Muscle of arm (tissue), 12 donors: ENCODE results near the gene SLC16A14. TPM values are rescaled to one million over a fixed set of nuclear protein-coding genes. Genes with fewer than 3 reads are reported as not detected.
A peak's percentile ranks its signal among the peaks of the same experiment; 100 is the strongest.

ENCODE experiments used
- DNase-seq: peaks from one replicate; pipeline ENCODE4 v3.0.0-alpha.2; 2013
- polyA plus RNA-seq, 12 donors: library from polyadenylated mRNA; unstranded; fragments of 120-200 nt; gene quantifications; one replicate each; pipeline ENCODE4 v1.2.1, GENCODE V29; 2013; ENCODE audit not compliant: insufficient read length in 12 of 12

The SLC16A14 gene
- polyA plus RNA-seq, 12 donors: 2.5 to 9.3 (median 3.7) TPM; not detected in 2

DNA sequence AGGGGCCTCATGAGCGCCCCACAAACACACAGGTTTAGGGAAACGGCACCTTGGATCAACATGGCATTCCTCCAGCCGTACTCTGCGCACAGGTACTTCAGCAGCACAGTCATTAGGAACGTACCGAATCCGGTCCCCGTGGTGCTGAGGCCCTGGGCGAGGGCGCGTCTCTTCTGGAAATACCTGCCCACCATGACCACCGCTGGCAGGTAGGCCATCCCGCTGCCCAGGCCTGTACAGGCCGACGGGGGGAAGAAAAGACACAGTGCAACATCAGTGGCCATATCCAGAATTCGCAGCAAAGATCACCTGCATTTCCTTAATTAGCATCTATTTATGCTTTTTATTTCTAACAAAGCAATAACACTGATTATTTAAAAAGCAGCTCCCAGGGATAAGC, 22.2 kb downstream of the SLC16A14 start:
- no peak for DNase-seq

DNA sequence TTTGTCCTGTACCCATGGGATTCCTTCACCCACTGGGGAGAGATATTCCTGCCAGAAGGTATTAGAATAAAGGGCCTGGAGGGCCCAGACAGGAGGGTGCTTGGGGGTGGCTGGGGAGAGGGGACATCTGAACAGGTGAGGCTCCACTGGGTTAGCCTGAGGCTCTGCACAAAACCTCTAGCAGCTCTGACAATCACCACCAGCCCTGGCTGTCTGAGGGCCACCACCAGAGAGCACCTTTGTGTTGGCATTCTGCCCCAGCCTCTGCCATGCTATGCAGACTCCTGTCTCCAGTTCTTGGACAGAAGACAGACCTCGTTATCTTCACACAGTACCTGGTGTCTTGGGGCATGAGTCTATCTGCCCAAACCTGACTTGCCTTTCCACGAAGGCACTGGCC, 25.3 kb downstream of the SLC16A14 start:
- DNase-seq: no peak

DNA sequence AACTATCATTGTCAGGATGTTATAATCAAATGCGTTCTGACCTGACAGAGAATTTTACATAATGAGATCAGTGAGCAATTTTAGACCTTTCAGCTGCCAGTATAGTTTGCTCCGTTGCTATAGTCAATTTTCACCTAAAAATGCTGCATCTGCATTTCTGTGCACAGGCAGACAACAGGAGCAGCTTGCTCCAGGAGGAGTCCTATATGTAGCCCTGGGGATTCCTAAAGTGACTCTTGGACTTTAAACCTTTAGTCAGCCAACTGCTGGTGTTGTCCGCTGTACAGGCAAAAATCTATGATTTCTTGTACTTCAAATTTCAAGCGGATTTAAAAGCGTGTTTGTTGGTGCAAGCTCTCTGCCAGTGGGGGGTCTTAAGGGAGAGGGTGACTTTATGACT, 25.7 kb downstream of the SLC16A14 start:
- DNase-seq: no peak

DNA sequence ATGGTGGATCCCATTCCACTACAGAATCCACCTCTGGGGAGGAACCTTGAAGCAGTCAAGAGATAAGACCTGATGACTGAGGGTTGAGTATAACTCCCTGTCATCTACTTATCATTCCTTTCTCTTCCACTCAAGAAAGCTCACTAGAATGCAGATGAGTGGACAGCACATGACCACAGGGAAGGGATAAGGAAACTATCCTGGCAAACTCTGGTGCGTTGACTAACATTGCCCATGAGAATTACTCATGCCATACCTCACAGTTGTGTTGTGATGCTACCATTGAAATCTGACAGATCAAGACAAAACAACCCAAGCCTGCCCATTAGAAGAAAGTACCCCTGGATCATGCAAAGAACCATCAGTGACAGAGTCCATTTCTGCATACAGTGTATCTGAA, 26.5 kb downstream of the SLC16A14 start:
- DNase-seq: no peak

DNA sequence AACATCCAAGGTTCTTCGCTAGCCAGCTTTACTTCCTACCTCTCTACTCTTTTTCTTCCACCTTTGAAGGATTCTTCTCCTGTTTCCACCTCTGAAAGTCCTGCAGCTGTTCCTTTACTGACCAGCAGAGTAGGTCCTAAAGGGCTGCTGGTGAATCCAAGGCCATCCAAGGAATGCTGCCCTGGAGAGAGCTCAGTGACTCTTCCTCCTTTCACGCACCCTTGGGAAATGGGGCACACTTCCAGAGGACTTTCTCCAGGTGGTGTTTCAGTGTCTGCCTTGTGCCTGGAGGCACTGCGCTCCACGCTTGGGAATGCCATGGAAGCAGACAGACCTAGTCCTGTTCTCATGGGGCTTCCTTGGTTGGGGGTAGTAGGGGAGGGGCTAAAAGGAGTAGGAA, 45.4 kb downstream of the SLC16A14 start:
- DNase-seq: no peak

DNA sequence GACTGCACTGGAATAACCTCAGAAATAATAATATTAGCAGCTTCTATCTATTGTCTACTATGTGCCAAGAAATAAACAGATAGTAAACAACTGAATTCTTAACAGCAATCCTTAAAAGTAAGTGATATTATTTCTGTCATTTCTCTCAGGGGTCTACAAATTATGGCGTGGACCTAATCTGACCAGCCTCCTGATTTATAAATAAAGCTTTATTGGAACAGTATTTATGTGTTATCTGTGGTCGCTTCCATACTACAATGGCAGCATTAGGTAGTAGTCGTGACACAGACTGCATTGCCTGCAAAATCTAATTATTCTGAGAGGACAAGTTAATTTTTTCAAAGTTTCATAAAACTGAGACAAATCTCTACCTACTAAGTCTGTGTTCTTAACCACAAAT, 49.0 kb downstream of the SLC16A14 start:
- no peak for DNase-seq

DNA sequence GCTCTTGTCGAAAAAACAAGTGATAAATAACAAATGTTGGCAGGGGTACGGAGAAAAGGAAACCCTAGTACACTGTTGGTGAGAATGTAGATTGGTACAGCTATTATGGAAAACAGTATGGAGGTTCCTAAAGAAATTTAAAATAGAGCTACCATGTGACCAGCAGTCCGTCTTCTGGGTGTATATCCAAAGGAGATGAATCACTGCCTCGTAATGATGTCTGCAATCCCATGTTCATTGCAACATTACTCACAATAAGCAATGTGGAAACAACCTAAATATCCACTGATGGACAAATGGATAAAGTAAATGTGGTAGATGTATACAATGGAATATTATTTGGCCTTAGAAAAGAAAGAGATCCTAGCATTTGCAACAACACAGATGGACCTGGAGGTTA, 50.6 kb downstream of the SLC16A14 start:
- DNase-seq: no peak

DNA sequence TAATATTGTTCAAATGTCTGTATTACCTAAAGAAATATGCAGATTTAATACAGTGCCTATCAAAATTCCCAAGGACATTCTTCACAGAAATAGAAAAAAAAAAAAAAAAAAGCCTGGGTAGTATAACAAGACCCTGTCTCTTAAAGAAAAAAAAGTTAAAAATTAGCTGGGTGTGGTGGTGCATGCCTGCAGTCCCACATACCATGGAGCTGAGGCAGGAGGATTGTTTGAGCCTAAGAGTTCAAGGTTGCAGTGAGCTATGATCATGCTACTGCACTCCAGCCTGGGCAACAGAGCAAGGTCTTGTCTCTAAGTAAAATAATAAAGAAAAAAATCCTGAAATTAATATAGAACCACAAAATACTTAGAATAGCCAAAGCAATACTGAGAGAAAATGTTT, 51.9 kb downstream of the SLC16A14 start:
- no peak for DNase-seq

DNA sequence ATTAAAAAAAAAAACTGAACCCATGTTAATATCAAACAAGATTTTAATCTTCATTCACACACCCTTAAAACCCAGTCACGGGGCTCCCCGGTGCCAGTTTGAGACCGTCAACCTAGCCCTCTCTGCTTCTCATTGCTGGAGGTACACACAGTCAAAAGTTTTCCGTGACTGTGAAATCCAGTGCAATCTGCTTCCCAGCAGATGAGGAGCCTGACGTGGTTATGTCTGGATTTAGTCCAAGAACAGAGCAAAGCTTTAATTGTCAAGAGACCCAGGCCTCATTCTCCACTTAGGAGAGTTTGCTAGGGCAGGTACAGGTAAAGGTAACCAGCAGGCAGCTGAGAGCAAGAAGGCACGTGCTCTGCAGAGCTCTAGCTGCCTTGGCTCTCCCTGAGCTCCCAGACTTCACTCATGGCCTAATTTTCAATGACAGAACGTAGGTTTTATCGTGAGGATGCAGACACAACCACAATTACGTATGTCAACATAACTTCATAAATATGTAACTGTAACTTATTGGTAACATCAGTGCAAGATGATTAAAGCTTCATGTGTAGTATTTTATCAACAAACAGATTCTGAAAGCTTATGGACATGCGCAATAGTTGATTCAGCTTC, 56.3 kb downstream of the SLC16A14 start:
- no peak for DNase-seq

DNA sequence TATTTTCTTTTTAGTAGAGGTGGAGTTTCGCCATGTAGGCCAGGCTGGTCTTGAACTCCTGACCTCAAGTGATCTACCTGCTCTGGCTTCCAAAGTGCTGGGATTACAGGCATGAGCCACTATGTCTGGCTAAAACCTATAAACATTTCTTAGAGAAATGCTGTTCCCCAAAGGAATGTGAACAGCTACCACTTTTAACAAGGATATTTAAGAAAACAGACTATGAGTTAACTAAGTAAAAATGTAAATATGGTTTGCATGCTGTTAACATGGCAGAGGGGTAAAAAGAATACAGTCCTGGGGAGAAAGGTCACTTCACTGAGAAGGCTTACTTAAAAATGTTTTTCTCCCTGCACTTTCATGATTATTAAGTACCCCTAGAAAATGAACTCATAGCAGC, 57.1 kb downstream of the SLC16A14 start:
- no peak for DNase-seq

DNA sequence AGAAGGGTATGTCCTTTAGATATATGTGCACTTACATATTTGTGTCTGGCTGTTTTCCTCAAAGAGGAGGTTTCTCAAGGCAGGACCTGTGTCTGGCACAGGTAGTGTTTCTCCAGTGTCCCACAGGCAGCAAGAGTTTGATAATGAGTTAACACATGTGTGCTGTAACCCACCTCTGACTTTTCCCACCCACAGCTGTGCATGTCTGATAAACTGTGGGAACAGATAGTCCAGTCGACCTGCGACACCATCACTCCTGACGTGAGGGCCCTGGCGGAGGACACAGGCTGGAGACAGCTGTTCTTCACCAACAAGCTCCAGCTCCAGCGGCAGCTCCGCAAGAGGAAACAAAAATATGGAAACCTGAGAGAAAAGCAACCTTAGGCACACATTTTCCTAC, 58.2 kb downstream of the SLC16A14 start:
- no peak for DNase-seq

DNA sequence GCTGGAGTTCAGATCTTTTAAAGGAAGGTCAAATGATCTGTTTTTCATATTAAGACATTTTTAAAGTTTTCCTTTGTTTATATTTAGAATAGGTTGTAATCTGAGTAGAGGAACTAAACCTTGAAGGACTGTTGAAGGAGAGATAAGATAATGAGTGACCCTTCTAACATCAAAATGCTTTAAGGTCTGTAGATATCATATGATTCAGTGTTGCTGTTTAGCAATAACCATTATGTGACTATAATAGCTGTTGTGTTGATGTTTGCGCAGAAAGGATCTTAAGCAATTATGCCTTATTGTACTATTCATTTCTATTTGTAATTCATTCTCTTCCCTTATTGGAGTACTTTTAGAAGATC, 60.0 kb downstream of the SLC16A14 start:
- DNase-seq: no peak

DNA sequence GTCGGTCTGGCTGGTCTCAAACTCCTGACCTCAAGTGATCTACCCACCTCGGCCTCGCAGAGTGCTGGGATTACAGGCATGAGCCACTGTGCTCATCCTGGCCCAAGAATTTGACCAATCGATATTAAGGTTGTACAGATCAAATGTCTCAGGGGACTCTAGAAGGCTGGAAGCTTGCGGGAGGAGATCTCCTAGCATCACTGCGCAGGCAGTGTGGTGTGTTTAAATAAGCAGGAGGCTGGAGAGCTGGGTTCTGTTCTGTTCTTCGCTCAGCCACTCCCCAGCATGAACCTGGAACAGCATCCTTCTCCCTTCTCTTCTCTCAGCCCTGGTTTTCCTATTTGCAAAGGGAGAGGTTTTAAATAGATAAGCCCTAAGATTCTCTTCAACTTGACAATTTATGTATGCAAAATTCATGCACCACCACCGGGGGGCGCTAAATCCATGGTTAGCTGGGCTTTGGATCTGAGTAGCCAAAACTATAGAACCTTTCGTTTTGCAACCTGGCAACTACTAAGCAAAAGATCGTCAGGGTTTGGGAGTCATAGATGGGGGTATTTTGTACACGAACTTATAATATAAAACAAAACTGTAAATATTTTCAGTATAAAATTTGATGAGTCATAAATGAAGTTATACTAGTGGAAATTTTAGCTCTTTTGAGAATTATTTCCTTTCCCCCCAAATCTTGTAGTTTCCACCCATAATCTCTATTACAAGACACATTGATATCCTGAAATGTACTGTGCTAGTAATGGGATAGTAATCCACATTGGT, 60.6 kb downstream of the SLC16A14 start:
- DNase-seq: peak; percentile 58

DNA sequence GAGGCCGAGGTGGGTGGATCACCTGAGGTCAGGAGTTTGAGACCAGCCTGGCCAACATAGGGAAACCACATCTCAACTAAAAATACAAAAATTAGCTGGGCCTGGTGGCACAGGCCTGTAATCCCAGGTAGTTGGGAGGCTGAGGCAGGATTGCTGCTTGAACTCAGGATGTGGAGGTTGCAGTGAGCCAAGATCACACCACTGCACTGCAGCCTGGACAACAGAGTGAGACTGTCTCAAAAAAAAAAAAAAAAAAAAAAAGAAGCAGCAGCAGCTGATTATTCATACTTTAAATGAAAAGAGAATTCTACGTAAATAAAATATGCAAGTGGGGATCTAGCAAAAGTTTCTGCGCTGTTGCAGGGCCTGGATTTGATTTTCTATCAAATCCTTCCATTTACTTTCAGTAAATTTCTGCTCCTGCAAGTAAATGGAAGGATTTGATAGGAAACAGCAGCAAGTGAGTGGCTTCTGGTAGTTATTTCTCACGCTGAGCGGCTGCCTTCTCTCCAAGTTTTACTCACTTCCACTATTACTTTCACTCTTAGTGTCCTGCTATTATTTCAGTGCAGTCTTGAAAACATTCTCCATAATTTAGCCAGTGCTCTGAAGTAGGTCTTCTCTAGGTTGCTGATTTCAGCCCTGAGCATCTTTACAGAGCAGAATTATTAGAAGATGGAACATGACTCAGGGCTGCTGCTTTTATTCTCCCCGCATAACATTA, 68.4 kb downstream of the SLC16A14 start:
- DNase-seq: no peak

DNA sequence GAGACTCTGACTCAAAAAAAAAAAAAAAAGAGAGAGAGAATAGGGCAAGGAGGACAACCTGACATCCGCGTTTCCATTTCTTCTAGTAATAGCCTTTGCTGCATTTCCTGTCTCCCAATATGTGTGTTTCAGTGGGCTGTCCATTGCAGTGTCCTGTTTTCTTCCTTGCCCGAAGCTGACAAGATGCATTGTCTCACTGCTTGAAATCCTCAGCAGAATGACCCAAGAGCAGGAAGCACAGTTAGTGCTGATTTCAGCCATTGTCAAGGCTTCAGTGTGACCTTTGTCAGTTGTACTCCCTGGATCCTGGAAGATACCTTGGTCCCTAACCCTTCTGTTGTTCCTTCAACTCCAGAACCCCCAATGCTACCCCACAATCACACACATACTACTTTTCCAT, 71.2 kb downstream of the SLC16A14 start:
- DNase-seq: no peak

DNA sequence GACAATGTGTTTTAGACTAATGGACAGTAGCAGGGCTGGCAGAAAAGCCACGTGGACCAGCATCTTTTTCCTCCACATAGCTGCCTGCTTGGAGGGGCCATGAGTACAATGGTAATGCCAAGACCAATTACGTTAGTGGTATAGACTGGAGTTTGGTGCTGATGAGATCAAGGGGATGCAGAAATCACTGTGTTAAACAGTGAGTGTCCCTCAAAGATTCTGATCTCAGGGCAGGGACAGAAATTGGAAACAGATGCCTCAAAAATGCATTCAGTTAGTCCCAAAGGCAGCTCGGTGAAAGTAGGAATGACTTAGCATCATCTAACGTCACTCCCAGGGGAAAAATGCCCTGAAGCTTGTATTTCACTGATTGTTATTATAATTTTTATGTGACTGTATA, 72.4 kb downstream of the SLC16A14 start:
- DNase-seq: no peak

DNA sequence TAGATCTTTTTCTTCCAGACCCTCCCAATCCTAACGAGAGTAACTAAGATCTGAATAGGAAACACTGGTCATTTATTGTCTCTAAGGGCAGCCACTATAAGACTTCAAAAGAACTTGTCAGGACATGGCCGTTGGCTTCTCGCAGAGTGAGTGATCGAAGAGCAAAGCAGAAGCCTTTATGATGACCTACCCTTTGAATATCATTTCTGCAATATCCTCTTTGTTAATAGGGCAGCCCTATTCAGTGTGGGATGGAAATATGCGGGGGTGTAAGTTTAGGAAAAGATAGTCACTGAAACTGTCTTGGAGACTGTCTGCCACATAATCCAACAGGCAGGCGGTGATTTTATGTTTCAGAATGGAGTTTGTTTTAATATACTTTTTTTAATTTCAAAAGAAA, 75.5 kb downstream of the SLC16A14 start:
- DNase-seq: no peak

Other genes with a start within 250 kb of the SLC16A14 start
- 100 to 1,000 TPM; 162 to 611 (median 198) TPM for gene TRIP12, start 146.9 kb downstream of the SLC16A14 start, polyA plus RNA-seq
- 1 to 10 TPM in 10 of 12 donors, not detected in 2; 2.0 to 3.5 (median 2.8) TPM for gene FBXO36, start 146.4 kb downstream of the SLC16A14 start, polyA plus RNA-seq
- gene SP110, start 151.1 kb upstream of the SLC16A14 start, polyA plus RNA-seq: 10 to 100 TPM in 10 of 12 donors, 1 to 10 TPM in 1, not detected in 1; 9.3 to 41.8 (median 16.1) TPM
- gene SP140, start 156.8 kb upstream of the SLC16A14 start, polyA plus RNA-seq: 1 to 10 TPM in 3 of 12 donors, under 1 TPM in 7, not detected in 2; 0.30 to 2.5 (median 0.79) TPM